GM12865 (cell line): Measurements from ENCODE around the gene HSF2BP.

Source experiments
- DNase-seq: peaks from one replicate; pipeline ENCODE4 v3.0.0; 2010; ENCODE audit warnings: low read depth
- H3K4me3 ChIP-seq: 2 replicates; pipeline ENCODE4 v1.5.1; 2011; ENCODE audit warnings: mild to moderate bottlenecking, low read depth, low read length, control low read depth
- TF ChIP-seq, protein P1 (sequence below): IDR thresholded peaks from 2 replicates; pipeline ENCODE4 v1.5.1; 2011; ENCODE audit warnings: low read length, control low read depth, low read depth, inconsistent platforms; ENCODE audit not compliant: insufficient read depth; ENCODE audit errors: missing control alignments

Gene HSF2BP

DNA sequence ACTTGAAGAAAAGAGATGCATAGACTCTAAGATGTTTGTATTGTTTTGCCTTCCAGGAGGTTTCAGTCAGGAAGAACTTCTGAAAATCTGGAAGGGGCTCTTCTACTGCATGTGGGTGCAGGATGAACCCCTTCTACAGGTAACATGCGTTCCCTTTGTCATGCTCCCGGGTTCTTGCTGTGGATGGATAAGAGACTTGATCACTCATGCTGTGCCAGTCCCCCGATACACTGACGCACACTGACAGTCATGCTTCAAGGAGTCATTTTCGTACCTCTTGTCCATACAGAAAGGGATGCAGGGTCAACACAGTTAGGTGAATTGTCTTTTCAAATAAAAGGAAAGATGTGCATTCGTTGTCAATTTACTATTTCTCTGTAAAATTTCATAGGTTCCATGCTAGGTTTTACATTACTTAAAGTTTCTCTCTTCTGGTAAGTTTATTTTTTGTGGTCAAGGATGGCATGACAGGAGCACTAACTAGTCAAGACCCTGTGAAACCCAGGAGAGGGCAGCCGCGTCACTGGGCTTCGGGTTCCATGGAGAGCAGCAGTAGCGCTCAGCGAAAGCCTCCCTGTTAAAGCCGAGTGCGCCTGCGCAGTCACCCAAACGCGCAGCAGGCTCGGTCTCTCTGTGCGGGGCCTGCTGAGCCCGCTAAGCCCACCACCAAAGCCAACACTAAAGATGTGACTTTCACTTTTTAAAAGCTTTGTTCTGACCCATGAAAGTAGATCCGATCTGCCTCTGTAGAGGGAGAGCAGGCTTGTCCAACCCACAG, 10.7 kb upstream of the HSF2BP start:
- no peak overlapping the region for H3K4me3 ChIP-seq
- TF ChIP-seq, protein P1, sequence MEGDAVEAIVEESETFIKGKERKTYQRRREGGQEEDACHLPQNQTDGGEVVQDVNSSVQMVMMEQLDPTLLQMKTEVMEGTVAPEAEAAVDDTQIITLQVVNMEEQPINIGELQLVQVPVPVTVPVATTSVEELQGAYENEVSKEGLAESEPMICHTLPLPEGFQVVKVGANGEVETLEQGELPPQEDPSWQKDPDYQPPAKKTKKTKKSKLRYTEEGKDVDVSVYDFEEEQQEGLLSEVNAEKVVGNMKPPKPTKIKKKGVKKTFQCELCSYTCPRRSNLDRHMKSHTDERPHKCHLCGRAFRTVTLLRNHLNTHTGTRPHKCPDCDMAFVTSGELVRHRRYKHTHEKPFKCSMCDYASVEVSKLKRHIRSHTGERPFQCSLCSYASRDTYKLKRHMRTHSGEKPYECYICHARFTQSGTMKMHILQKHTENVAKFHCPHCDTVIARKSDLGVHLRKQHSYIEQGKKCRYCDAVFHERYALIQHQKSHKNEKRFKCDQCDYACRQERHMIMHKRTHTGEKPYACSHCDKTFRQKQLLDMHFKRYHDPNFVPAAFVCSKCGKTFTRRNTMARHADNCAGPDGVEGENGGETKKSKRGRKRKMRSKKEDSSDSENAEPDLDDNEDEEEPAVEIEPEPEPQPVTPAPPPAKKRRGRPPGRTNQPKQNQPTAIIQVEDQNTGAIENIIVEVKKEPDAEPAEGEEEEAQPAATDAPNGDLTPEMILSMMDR, result no peak
- DNase-seq, result no peak

DNA sequence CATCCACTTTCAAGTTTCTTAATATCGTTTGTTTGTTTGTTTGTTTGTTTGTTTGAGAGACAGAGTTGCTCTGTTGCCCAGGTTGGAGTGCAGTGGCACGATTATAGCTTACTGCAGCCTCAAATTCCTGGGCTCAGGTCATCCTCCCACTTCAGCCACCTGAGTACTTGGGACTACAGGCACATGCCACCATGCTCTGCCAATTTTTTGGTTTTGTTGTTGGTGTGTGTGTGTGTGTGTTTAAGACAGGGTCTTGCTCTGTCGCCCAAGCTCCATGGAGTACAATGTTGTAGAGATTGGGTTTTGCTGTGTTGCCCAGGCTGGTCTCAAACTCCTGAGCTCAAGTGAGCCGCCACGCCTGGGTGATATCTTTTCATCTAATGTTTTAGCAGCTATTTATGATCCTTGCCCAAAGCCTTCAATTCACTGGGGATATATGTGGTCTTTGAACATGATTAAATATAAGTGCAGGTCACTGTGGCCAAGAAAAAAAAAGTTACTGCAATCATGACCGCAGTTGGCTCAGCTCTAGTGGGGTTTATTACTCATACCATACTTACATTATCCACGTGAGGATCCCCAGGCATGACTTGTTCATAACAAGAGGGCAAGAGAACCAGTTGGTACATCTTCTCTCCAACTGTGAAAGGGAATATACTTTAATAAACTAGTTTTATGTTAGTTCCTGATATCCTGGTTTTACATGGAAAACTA, 8.1 kb upstream of the HSF2BP start:
- H3K4me3 ChIP-seq, result no peak overlapping the region
- DNase-seq, result peak; percentile 47
- TF ChIP-seq, protein P1, result no peak

DNA sequence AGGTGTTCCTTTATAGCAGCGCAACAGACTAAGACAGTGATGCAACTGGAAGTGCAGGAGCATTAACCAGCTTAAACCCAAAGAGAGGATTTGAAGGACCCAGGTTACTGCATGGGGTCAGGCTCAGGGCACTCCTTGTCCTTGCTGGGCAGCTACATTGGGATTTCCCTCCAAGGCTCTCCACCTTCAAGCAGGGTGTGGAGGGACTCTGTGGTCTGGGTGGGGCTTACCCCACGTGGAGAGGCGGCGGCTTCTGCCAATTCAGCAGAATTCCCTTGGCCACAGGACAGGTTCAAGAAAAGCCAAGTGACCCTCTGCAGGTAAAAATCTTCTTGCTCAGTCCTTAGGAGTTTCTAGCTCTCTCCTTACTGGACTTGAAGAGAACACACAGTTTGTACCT, 6.6 kb upstream of the HSF2BP start:
- DNase-seq, result no peak
- no peak overlapping the region for H3K4me3 ChIP-seq
- TF ChIP-seq, protein P1, result no peak

DNA sequence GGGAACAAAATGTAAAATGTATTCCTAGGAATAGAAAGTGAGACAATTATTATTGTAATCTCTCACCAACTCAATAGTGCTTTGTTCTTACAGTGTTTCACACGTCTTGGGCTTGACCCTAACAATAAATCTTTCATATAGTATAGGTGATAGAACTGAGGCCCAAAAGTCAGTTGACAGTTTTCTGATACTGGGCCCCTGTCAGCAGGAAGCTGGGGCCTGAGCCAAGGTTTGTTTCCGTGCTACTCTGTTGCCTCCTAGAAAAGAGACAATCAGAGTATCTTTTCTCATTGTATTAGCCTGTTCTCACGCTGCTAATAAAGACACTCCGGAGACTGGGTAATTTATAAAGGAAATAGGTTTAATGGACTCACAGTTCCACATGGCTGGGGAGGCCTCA, 5.1 kb upstream of the HSF2BP start:
- no peak overlapping the region for H3K4me3 ChIP-seq
- DNase-seq, result no peak
- TF ChIP-seq, protein P1, result no peak

DNA sequence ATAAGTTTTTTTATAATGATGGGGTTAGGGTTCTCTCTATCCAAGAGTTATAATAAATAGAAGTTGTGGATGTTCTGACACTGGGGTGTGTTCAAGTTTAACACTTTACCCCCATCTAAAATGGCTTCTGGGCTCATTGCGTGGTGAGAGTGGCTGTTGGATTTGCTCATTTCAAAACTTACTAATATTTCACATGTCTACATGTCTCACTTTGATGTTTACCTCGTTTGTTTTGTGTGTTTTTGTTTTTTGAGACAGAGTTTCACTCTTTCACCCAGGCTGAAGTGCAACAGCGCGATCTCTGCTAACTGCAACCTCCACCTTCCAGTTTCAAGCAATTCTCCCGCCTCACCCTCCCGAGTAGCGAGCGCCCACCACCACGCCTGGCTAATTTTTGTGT, 3.7 kb upstream of the HSF2BP start:
- H3K4me3 ChIP-seq, result no peak overlapping the region
- peak; percentile 59 for DNase-seq
- TF ChIP-seq, protein P1, result no peak

DNA sequence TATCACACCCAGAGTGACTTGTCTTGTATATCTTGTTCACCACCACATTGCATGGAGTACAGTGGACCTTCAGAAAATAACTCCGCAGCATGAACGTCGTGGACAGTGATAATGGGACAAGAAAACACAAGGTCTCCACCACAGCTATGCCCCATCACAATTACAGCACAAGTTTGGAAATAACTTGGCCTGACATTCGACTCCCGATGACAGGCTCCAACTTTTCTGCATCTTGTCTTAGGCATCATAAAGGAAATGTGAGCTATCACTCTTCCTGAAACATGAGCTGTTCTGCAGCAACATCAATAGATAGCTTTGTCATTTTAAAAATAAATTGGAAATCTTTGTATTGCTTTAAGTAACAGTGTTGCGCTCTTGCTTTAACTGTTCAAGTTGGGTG, 3.0 kb upstream of the HSF2BP start:
- DNase-seq, result no peak
- TF ChIP-seq, protein P1, result no peak
- no peak overlapping the region for H3K4me3 ChIP-seq
